Aorta (tissue), 5 donors: Measurements from ENCODE around the gene POU4F1. TPM values are rescaled to one million over a fixed set of nuclear protein-coding genes. Genes with fewer than 3 reads are reported as not detected.
"Not testable (repeated sequence)": the region's sequence is repeated elsewhere in the genome, so short reads cannot be mapped to it uniquely, and the experiment has no call there.

Source experiments
- ATAC-seq: fragments of 200-7000 bp; cut with Tn5 transposase; one replicate; pipeline ENCODE4 v1.9.1; 2022; ENCODE audit warnings: moderate library complexity; ENCODE audit not compliant: low FRiP score
- DNase-seq, 2 donors: peaks; one replicate each; pipeline ENCODE4 v3.0.0-alpha.2; 2020
- H3K27ac ChIP-seq, 2 donors: one replicate each; pipeline ENCODE4 v1.5.1; 2013; ENCODE audit warnings: low read length in 2 of 2, mild to moderate bottlenecking in 2 of 2, moderate library complexity in 2 of 2, control low read depth in 1 of 2, inconsistent platforms in 1 of 2, low read depth in 1 of 2
- H3K27me3 ChIP-seq, 2 donors: one replicate each; pipeline ENCODE4 v1.6.1; 2013; ENCODE audit warnings: control low read depth in 1 of 2, low read length in 1 of 2, mild to moderate bottlenecking in 1 of 2, moderate library complexity in 1 of 2; ENCODE audit not compliant: insufficient read depth in 2 of 2, control insufficient read depth in 1 of 2
- H3K36me3 ChIP-seq, 2 donors: one replicate each; pipeline ENCODE4 v1.6.1; 2013; ENCODE audit warnings: control low read depth in 1 of 2, low read length in 1 of 2, mild to moderate bottlenecking in 1 of 2; ENCODE audit not compliant: insufficient read depth in 2 of 2, control insufficient read depth in 1 of 2
- H3K4me1 ChIP-seq, 2 donors: one replicate each; pipeline ENCODE4 v1.6.1; 2013; ENCODE audit warnings: low read length in 2 of 2, control low read depth in 1 of 2, mild to moderate bottlenecking in 1 of 2, moderate library complexity in 1 of 2; ENCODE audit not compliant: insufficient read depth in 2 of 2, control insufficient read depth in 1 of 2
- H3K4me3 ChIP-seq, 2 donors: one replicate each; pipeline ENCODE4 v1.5.1; 2013; ENCODE audit warnings: low read length in 2 of 2, control low read depth in 1 of 2, mild to moderate bottlenecking in 1 of 2
- H3K9me3 ChIP-seq: one replicate; pipeline ENCODE4 v1.6.1; 2013; ENCODE audit warnings: mild to moderate bottlenecking, low read length; ENCODE audit not compliant: control insufficient read depth
- WGBS, 2 donors: extraction: QIAGEN DNeasy Blood & Tissue Kit; methylation state at CpG; one replicate each; pipeline ENCODE4 v1.1.7; 2013; 5-methylcytosine and 5-hydroxymethylcytosine counted together
- intact Hi-C, 2 donors: fragments of 100-400 bp; cut with DNase I; formaldehyde crosslinking; loops; one replicate each; pipeline versions ENCODE4 v1.14.2 to v1.15.0; 2022
- long read RNA-seq, 2 donors: library from polyadenylated mRNA; unstranded; transcript quantifications; one replicate each; pipeline ENCODE4 v2.0.0, GENCODE V29; 2020 to 2021
- polyA plus RNA-seq, 2 donors: library from polyadenylated mRNA; stranded (reverse); fragments of 200-250 nt; gene quantifications; one replicate each; pipeline ENCODE4 v1.2.3, GENCODE V29; 2013
- total RNA-seq, 2 donors: library from RNA; stranded (reverse); fragmentation: NEBNext Ultra II Directional; extraction: Animal tissue kit (Norgen Biotek cat#: 25700); gene quantifications; one replicate each; pipeline ENCODE4 v1.2.1, GENCODE V29; 2021
- donor health status: healthy with polysubstance abuse.
- donor health status: Bipolar disorder and iron deficiency.
- donor health status: DM: no; HTN: no; CAD: no.
- donor health status: DM: no; HTN: no; CAD: no.
- donor health status: DM: yes; HTN: yes; CAD: no.

Gene POU4F1, protein sequence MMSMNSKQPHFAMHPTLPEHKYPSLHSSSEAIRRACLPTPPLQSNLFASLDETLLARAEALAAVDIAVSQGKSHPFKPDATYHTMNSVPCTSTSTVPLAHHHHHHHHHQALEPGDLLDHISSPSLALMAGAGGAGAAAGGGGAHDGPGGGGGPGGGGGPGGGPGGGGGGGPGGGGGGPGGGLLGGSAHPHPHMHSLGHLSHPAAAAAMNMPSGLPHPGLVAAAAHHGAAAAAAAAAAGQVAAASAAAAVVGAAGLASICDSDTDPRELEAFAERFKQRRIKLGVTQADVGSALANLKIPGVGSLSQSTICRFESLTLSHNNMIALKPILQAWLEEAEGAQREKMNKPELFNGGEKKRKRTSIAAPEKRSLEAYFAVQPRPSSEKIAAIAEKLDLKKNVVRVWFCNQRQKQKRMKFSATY
- under 1 TPM in 1 of 2 donors, not detected in 1; 0.45 TPM for total RNA-seq
- 1 to 10 TPM in 1 of 2 donors, not detected in 1; 2.3 TPM for polyA plus RNA-seq
- long read RNA-seq, donor 1 = 0 reads
- long read RNA-seq, donor 2 = 0 reads

DNA sequence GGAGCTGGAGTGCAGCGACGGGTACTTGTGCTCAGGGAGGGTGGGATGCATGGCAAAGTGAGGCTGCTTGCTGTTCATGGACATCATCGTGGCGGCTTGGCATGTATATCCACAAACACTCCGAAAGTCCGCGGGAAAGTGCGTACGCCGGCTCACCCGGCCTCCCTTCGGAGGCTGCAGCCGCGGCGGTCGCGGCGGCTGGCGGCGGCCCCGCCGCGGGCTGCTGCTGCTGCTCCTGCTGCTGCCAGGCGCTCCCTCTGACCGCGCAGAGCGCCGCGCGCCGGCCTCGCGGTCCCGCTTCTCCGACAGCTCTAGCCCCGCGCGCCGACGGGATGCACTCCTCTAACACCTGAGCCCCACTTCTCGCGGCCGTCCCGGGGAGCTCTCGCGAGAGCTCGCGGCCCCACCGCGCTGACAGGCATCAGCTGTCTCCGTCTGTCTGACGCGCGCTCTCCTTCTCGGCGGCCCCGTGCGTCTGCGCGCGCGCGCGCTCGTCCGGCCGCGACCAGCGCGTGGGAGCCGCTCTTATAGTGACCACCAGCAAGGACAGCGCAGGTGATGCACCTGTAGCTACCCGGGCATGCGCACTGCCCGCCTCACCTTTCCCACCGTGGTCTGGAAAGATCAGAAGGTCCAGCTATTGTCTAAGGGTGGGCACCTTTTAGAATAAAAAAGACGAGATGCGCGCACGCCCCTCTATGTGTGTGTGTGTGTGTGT is at the start of gene POU4F1:
Gene POU4F1 (minus strand): TSS at position 313 of the 718 bp plus-strand sequence. CDS start 226 bp downstream, at position 87.
- Histone ChIP-seq H3K9me3 (no peaks in the 10 kb centered on the region), H3K4me3 (no peak within 1 kb of the TSS), H3K4me1 (no peaks in the 10 kb centered on the region), H3K27ac (no peak within 1 kb of the TSS), H3K36me3 (no peaks in the 10 kb centered on the region), H3K27me3 (peaks cover 0 to 1% of the 10 kb centered on the region in 2 donors)
- WGBS, 2 donors = 1 to 2% methylated on average over 55 to 80 of the region's 80 CpGs
- peak in 1 of 2 donors; percentile 77 for DNase-seq
- ATAC-seq = peak; percentile 5
- intact Hi-C loops = loop anchor here in 1 of 2 donors (10.0 kb wide), 1 partner anchor 51 kb away; the partner anchor contains the start of gene OBI1

DNA sequence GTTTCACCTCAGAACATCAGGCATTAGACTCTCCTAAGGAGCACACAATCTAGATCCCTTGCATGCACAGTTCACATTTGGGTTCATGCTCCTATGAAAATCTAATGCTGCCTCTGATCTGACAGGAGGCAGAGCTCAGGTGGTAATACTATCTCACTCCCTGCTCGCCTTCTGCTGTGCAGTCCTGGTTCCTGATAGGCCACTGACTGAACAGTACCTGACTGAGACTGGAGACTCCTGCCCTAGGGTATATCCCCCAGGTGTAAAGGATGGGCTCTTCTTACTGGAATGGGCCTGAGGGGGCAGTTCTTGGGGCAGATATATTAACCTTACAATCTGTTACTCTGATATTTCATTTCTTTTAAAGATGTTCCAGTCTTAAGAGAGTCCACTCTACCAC is 49.3 kb upstream of the POU4F1 start:
- 94 to 98% methylated on average over 1 of the region's 1 CpG for WGBS, 2 donors

DNA sequence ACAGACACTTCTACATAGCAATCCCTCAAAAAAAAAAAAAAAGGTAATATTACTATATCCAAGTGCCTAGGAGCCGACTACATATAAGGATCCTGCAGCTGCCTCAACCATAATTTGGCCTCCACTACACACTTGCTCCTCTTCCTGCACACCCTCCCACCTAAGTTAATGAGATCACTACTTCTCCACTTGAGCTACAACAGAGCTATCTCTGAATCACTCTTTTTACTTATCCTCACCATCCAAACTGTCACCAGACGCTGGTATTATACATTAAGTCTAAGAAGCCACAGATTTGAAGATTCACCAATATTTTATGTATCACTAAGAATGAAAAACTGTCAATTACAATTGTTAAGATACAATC is 47.3 kb upstream of the POU4F1 start:
- Histone ChIP-seq H3K4me3 (no peak overlapping the region), H3K27me3 (no peaks in the 10 kb centered on the region), H3K27ac (no peak overlapping the region), H3K36me3 (no peaks in the 10 kb centered on the region), H3K4me1 (no peaks in the 10 kb centered on the region), H3K9me3 (no peaks in the 10 kb centered on the region)
- ATAC-seq (no peak), DNase-seq (no peak)
- intact Hi-C loops = loop anchor here in 1 of 2 donors (10.0 kb wide), 1 partner anchor 46 kb away; the partner anchor contains the start of gene POU4F1
- 91 to 94% methylated on average over 2 of the region's 2 CpGs for WGBS, 2 donors

More for the DNA sequence above, 49.3 kb upstream of the POU4F1 start:
- no peak for ATAC-seq
- H3K4me3 ChIP-seq = no peak overlapping the region
- H3K4me1 ChIP-seq = peaks cover 0 to 1% of the 10 kb centered on the region in 2 donors
- H3K27ac ChIP-seq = no peak overlapping the region
- no peaks in the 10 kb centered on the region for H3K27me3 ChIP-seq
- no peak for DNase-seq
- intact Hi-C loops = loop anchor here in 1 of 2 donors (10.0 kb wide), 1 partner anchor 48 kb away; the partner anchor contains the start of gene POU4F1
- H3K9me3 ChIP-seq = no peaks in the 10 kb centered on the region
- no peaks in the 10 kb centered on the region for H3K36me3 ChIP-seq

DNA sequence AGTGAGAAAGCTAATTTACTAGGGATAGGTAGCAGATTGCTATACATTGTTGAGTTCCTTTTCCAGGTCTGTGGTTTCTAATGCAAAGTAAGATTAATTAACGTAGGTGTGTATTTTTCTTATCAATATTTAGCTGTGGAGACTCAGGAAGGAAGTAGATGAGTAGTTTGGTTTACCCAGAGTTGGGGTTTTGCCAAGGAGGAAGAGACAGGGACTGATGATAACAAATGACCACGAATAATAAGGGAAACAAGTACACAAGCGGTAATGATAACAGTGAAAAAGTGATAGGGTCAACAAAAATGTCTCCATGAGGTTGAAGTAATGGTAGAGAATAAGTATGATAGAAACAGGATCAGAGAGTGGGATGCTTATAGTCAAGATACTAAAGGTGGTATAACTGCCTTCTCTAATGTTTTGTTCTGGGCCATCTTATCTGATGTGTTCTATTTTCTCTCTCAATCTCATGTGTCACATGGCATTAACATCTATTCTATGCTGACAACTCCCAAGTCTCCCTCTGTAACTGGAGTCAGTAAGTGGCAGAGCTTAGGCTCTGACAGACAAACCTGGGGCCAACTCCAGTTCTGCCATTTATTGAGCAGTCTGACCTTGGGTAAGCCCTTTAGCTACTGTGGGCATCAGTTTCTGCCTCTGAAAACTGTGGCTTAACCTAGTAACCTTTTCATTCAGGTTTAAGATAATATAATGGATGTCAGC is 46.8 kb upstream of the POU4F1 start:
- H3K27me3 ChIP-seq = no peaks in the 10 kb centered on the region
- no peak overlapping the region for H3K27ac ChIP-seq
- no peaks in the 10 kb centered on the region for H3K9me3 ChIP-seq
- H3K36me3 ChIP-seq = no peaks in the 10 kb centered on the region
- WGBS, 2 donors = 81 to 90% methylated on average over 3 of the region's 3 CpGs
- intact Hi-C loops = loop anchor here in 1 of 2 donors (10.0 kb wide), 1 partner anchor 45 kb away; the partner anchor contains the start of gene POU4F1
- no peak overlapping the region for H3K4me3 ChIP-seq
- no peaks in the 10 kb centered on the region for H3K4me1 ChIP-seq
- ATAC-seq (no peak), DNase-seq (no peak)

DNA sequence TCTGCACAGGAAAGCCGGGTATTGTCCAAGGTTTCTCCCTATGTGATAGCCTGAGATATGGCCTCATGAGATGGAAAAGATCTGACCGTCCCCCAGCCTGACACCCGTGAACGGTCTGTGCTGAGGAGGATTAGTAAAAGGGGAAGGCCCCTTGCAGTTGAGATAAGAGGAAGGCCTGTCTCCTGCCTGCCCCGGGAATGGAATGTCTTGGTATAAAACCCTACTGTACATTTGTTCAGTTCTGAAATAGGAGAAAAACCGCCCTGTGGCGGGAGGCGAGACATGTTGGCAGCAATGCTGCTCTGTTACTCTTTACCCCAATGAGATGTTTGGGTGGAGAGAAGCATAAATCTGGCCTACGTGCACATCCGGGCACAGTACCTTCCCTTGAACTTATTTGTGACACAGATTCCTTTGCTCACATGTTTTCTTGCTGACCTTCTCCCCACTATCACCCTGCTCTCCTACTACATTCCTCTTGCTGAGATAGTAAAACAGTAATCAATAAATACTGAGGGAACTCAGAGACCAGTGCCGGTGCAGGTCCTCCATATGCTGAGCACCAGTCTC is 43.8 kb upstream of the POU4F1 start:
- H3K27ac ChIP-seq, H3K4me3 ChIP-seq, H3K4me1 ChIP-seq, H3K36me3 ChIP-seq, intact Hi-C loops, ATAC-seq, H3K27me3 ChIP-seq, H3K9me3 ChIP-seq, DNase-seq: not testable (repeated sequence)
- 78 to 80% methylated on average over 11 of the region's 11 CpGs for WGBS, 2 donors

DNA sequence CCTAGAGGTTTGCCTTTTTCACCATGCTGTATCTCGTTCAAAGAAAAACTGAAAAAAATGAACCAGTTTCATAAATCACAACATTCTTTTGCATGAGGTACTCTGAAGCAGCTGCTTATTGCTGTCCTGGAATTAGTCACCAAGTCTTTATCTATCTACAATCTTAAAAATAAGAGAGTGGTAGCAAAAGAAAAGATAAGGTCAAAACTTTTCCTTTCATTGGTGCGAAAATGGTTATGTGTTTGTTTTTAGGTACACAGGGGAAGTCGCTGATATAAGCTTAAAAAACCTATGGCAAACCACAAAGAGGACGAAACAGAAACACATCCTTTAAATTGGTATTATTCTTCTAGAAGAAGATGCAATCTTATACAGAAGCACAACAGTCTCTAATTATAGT is 34.9 kb upstream of the POU4F1 start:
- Histone ChIP-seq H3K27ac (no peak overlapping the region), H3K4me1 (no peaks in the 10 kb centered on the region), H3K9me3 (no peaks in the 10 kb centered on the region), H3K27me3 (no peaks in the 10 kb centered on the region), H3K36me3 (peaks cover 2 to 10% of the 10 kb centered on the region in 2 donors), H3K4me3 (no peak overlapping the region)
- 82 to 88% methylated on average over 4 of the region's 4 CpGs for WGBS, 2 donors
- no peak for DNase-seq
- ATAC-seq = no peak
- intact Hi-C loops = no loop called here

DNA sequence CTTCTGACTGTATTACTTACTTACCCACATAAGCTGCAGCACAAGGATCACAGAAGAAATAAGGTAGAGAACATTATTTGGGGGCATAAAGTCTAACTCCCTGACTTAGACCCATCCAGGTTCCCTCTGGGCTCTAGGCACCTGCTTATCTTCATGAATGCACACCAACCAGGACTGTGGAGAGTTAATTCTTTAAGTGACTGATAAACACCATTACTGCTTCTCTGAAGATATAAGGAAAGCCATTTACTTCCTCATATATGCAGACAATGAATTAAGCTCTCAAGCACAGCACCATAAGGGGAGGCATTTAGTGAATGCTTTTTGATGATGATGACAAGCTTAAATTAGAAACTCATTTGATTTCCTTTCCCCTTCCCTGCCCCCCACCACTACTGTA is 33.1 kb upstream of the POU4F1 start:
- DNase-seq (no peak), ATAC-seq (no peak)
- intact Hi-C loops = no loop called here
- H3K4me1 ChIP-seq = no peaks in the 10 kb centered on the region
- no peak overlapping the region for H3K27ac ChIP-seq
- no peaks in the 10 kb centered on the region for H3K9me3 ChIP-seq
- H3K4me3 ChIP-seq = no peak overlapping the region
- H3K27me3 ChIP-seq = no peaks in the 10 kb centered on the region
- H3K36me3 ChIP-seq = peaks cover 2 to 14% of the 10 kb centered on the region in 2 donors

DNA sequence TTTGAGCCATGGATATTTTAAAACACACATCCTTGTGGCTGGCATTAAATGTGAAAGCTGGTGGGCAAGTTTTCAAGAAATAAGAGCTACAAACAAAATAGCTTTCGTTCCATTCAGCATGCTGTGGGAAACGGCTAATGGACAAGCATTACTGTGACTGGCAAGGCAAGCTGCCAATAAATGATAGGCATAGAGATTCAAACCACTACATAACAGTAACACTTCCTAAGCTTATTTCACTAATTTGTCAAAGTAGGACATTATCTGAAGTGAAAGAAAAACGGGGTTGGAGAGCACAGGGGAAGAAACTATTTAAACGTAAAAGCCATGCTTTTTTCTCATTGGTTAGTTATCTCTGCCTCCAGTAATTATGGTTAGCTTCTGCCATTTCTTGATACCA is 29.6 kb upstream of the POU4F1 start:
- peaks cover 4 to 12% of the 10 kb centered on the region in 2 donors for H3K36me3 ChIP-seq
- no peak for ATAC-seq
- no peaks in the 10 kb centered on the region for H3K27me3 ChIP-seq
- no peak overlapping the region for H3K27ac ChIP-seq
- no peak overlapping the region for H3K4me3 ChIP-seq
- intact Hi-C loops = no loop called here
- H3K9me3 ChIP-seq = no peaks in the 10 kb centered on the region
- WGBS, 2 donors = 30 to 54% methylated on average over 4 of the region's 4 CpGs
- DNase-seq = no peak
- no peaks in the 10 kb centered on the region for H3K4me1 ChIP-seq
